GM12878 (cell line): ENCODE measurements around the gene COL28A1. TPM values are rescaled to one million over a fixed set of nuclear protein-coding genes. Genes with fewer than 3 reads are reported as not detected.
A peak's percentile ranks its signal among the peaks of the same experiment; 100 is the strongest.

ENCODE experiments used
- CBFB ChIP-seq: IDR thresholded peaks from 2 replicates; pipeline ENCODE4 v1.6.1; 2016; ENCODE audit warnings: antibody characterized with exemption, low read depth
- CBX3 ChIP-seq: fragments of 200-600 bp; sonication (generic); IDR thresholded peaks from 2 replicates; pipeline ENCODE4 v1.6.1; 2016; ENCODE audit warnings: low read depth, borderline replicate concordance
- CEBPZ ChIP-seq: fragments of 150-350 bp; IDR thresholded peaks from 2 replicates; pipeline ENCODE4 v1.6.1; 2016; ENCODE audit warnings: low read depth, low read length
- CUX1 ChIP-seq: IDR thresholded peaks from 2 replicates; pipeline ENCODE4 v1.6.1; 2012; ENCODE audit warnings: improper control_type of control experiment, low read depth, low read length; ENCODE audit not compliant: insufficient replicate concordance
- JUND ChIP-seq: IDR thresholded peaks from 2 replicates; pipeline ENCODE4 v1.6.1; 2012; ENCODE audit warnings: low read depth, mild to moderate bottlenecking, low read length, improper control_type of control experiment, moderate library complexity
- MEF2A ChIP-seq: IDR thresholded peaks from 2 replicates; pipeline ENCODE4 v1.6.1; 2011; ENCODE audit warnings: low read depth, mild to moderate bottlenecking, low read length, moderate library complexity; ENCODE audit not compliant: insufficient read depth
- MYB ChIP-seq: fragments of 150-350 bp; IDR thresholded peaks from 2 replicates; pipeline ENCODE4 v1.6.1; 2014; ENCODE audit warnings: mild to moderate bottlenecking, low read depth, low read length, borderline replicate concordance
- NBN ChIP-seq: fragments of 450-650 bp; IDR thresholded peaks from 2 replicates; pipeline ENCODE4 v1.6.1; 2016
- SP1 ChIP-seq: IDR thresholded peaks from one replicate; pipeline ENCODE4 v1.6.1; 2011; ENCODE audit warnings: low read depth, low read length
- STAT3 ChIP-seq: IDR thresholded peaks from 2 replicates; pipeline ENCODE4 v1.6.1; 2011; ENCODE audit warnings: low read depth, low read length, improper control_type of control experiment
- SUPT20H ChIP-seq: IDR thresholded peaks from 2 replicates; pipeline ENCODE4 v1.6.1; 2011; ENCODE audit warnings: low read depth, mild to moderate bottlenecking, low read length, moderate library complexity, borderline replicate concordance; ENCODE audit not compliant: control insufficient read depth
- TARDBP ChIP-seq: IDR thresholded peaks from 2 replicates; pipeline ENCODE4 v1.6.1; 2016; ENCODE audit warnings: borderline replicate concordance
- USF1 ChIP-seq: IDR thresholded peaks from 2 replicates; pipeline ENCODE4 v1.6.1; 2011; ENCODE audit warnings: borderline replicate concordance, low read depth, mild to moderate bottlenecking, moderate library complexity, mixed read lengths, low read length; ENCODE audit not compliant: insufficient read depth; ENCODE audit errors: extremely low read length
- ZBTB40 ChIP-seq: fragments of 450-650 bp; IDR thresholded peaks from 2 replicates; pipeline ENCODE4 v1.6.1; 2016; ENCODE audit warnings: mild to moderate bottlenecking, moderate library complexity, borderline replicate concordance
- ZNF24 ChIP-seq: fragments of 450-650 bp; IDR thresholded peaks from 2 replicates; pipeline ENCODE4 v1.6.1; 2017; ENCODE audit warnings: antibody characterized with exemption, mild to moderate bottlenecking
- polyA plus RNA-seq, 11 experiments: library from polyadenylated mRNA; depleted of rRNA in 4 of 11; unstranded in 6 of 11; stranded (reverse) in 5 of 11; fragments of >200 nt; fragmentation: Nextera tagmentation in 4 of 11; fragmentation: Illumina TruSeq in 1 of 11; extraction: Ambion mirVana in 4 of 11; extraction: Trizol in 1 of 11; gene quantifications; 1 replicate in 1 of 11; 2 replicates in 10 of 11; pipeline versions ENCODE4 v1.2.1 to v1.2.3, GENCODE V29; 2011 to 2016; ENCODE audit warnings: inconsistent platforms in 2 of 11, missing spikeins in 2 of 11, low read depth in 1 of 11
- total RNA-seq, 4 experiments: library from RNA; depleted of rRNA in 3 of 4; stranded (reverse); fragments of >200 nt in 3 of 4; fragmentation: Illumina TruSeq in 1 of 4; extraction: Trizol in 1 of 4; gene quantifications; 2 replicates each; pipeline versions ENCODE4 v1.2.1 to v1.2.3, GENCODE V29; 2013 to 2021

COL28A1 gene
- total and polyA plus RNA-seq, 10 of the 15 experiments (the other 5 are each of a cell fraction or from before 2014, with no cell fraction given): 0.05 to 0.22 TPM; not detected in 8

- TF ChIP-seq CBX3 (no peak), JUND (no peak), CUX1 (no peak), SUPT20H (no peak), SP1 (peak; percentile 39), CEBPZ (no peak), ZNF24 (peak; percentile 77), ZBTB40 (peak; percentile 59; the same call in 1 of the 2 replicates), MEF2A (no peak), NBN (no peak), TARDBP (no peak), CBFB (no peak), USF1 (no peak), MYB (no peak), STAT3 (no peak)
Measured at GRCh38 chr7:7566651-7567611, 31.3 kb upstream of the COL28A1 start, which contains the start of gene MIOS (continued).
